Parathyroid adenoma (tissue), 2 donors: Measurements from ENCODE around the gene EFCAB7.

Source experiments
- H2AFZ ChIP-seq: fragments of 300-600 bp; sonication (generic); one replicate; pipeline ENCODE4 v1.7.0; 2017; ENCODE audit warnings: antibody characterized with exemption, mild to moderate bottlenecking
- H3K27ac ChIP-seq: fragments of 300-600 bp; sonication (generic); one replicate; pipeline ENCODE4 v1.7.0; 2017
- H3K27me3 ChIP-seq: fragments of 300-600 bp; sonication (generic); one replicate; pipeline ENCODE4 v1.7.0; 2017; ENCODE audit warnings: low read length; ENCODE audit not compliant: control insufficient read depth, insufficient read depth
- H3K36me3 ChIP-seq: fragments of 300-600 bp; sonication (generic); one replicate; pipeline ENCODE4 v1.7.0; 2017; ENCODE audit warnings: low read length; ENCODE audit not compliant: control insufficient read depth, insufficient read depth
- H3K4me1 ChIP-seq: fragments of 300-600 bp; sonication (generic); one replicate; pipeline ENCODE4 v1.7.0; 2017; ENCODE audit warnings: control low read depth
- H3K4me2 ChIP-seq: fragments of 300-600 bp; sonication (generic); one replicate; pipeline ENCODE4 v1.7.0; 2017; ENCODE audit warnings: low read length
- H3K4me3 ChIP-seq: fragments of 300-600 bp; sonication (generic); one replicate; pipeline ENCODE4 v1.7.0; 2017; ENCODE audit warnings: low read depth, low read length
- H3K79me2 ChIP-seq: fragments of 300-600 bp; sonication (generic); one replicate; pipeline ENCODE4 v1.7.0; 2017; ENCODE audit warnings: control low read depth
- H3K9ac ChIP-seq: fragments of 300-600 bp; sonication (generic); one replicate; pipeline ENCODE4 v1.7.0; 2017; ENCODE audit warnings: mild to moderate bottlenecking
- H3K9me3 ChIP-seq: fragments of 300-600 bp; sonication (generic); one replicate; pipeline ENCODE4 v1.7.0; 2017; ENCODE audit warnings: low read length; ENCODE audit not compliant: control insufficient read depth
- CTCF ChIP-seq: fragments of 300-600 bp; sonication (generic); IDR thresholded peaks from one replicate; pipeline ENCODE4 v1.7.0; 2017; ENCODE audit warnings: antibody characterized with exemption, mild to moderate bottlenecking
- donor health status: primary hyperparathyroidism.

Gene EFCAB7

GRCh38 chr1:63537940-63538339 is 14.6 kb downstream of the EFCAB7 start:
- H3K4me2 ChIP-seq, result no peak overlapping the region
- no peak overlapping the region for H3K27ac ChIP-seq
- H3K27me3 ChIP-seq, result no peaks in the 10 kb centered on the region
- H3K4me3 ChIP-seq, result no peak overlapping the region
- no peaks in the 10 kb centered on the region for H3K79me2 ChIP-seq
- no peaks in the 10 kb centered on the region for H3K36me3 ChIP-seq
- H3K4me1 ChIP-seq, result no peaks in the 10 kb centered on the region
- no peak overlapping the region for H2AFZ ChIP-seq
- H3K9ac ChIP-seq, result no peak overlapping the region
- TF ChIP-seq CTCF, result no peak
- H3K9me3 ChIP-seq, result no peaks in the 10 kb centered on the region

GRCh38 chr1:63545780-63546179 is 22.5 kb downstream of the EFCAB7 start:
- Histone ChIP-seq H3K4me3 (no peak overlapping the region), H3K36me3 (no peaks in the 10 kb centered on the region), H3K79me2 (no peaks in the 10 kb centered on the region), H3K4me1 (no peaks in the 10 kb centered on the region), H3K9me3 (no peaks in the 10 kb centered on the region), H2AFZ (no peak overlapping the region), H3K4me2 (no peak overlapping the region), H3K27ac (no peak overlapping the region), H3K9ac (no peak overlapping the region), H3K27me3 (no peaks in the 10 kb centered on the region)
- no peak for TF ChIP-seq CTCF

GRCh38 chr1:63547621-63548294 is 24.4 kb downstream of the EFCAB7 start:
- no peak for TF ChIP-seq CTCF
- Histone ChIP-seq H3K79me2 (no peaks in the 10 kb centered on the region), H3K4me2 (no peak overlapping the region), H3K9ac (no peak overlapping the region), H3K9me3 (no peaks in the 10 kb centered on the region), H3K4me3 (no peak overlapping the region), H3K4me1 (no peaks in the 10 kb centered on the region), H3K27me3 (no peaks in the 10 kb centered on the region), H3K36me3 (no peaks in the 10 kb centered on the region), H3K27ac (no peak overlapping the region), H2AFZ (no peak overlapping the region)

GRCh38 chr1:63548303-63548702 is 25.0 kb downstream of the EFCAB7 start:
- no peaks in the 10 kb centered on the region for H3K4me1 ChIP-seq
- H3K79me2 ChIP-seq, result no peaks in the 10 kb centered on the region
- no peaks in the 10 kb centered on the region for H3K36me3 ChIP-seq
- H3K27ac ChIP-seq, result no peak overlapping the region
- H3K4me2 ChIP-seq, result no peak overlapping the region
- no peak overlapping the region for H3K4me3 ChIP-seq
- H3K9ac ChIP-seq, result no peak overlapping the region
- TF ChIP-seq CTCF, result no peak
- H3K27me3 ChIP-seq, result no peaks in the 10 kb centered on the region
- H3K9me3 ChIP-seq, result no peaks in the 10 kb centered on the region
- no peak overlapping the region for H2AFZ ChIP-seq

- Histone ChIP-seq H3K9ac (no peak overlapping the region), H3K27ac (no peak overlapping the region), H3K4me2 (no peak overlapping the region), H3K4me1 (no peaks in the 10 kb centered on the region), H2AFZ (no peak overlapping the region), H3K27me3 (no peaks in the 10 kb centered on the region), H3K9me3 (no peaks in the 10 kb centered on the region), H3K4me3 (no peak overlapping the region), H3K36me3 (no peaks in the 10 kb centered on the region), H3K79me2 (no peaks in the 10 kb centered on the region)
- TF ChIP-seq CTCF, result no peak
Measured at GRCh38 chr1:63548877-63549276, 25.6 kb downstream of the EFCAB7 start.
